ENCODE results near the gene EML4.
"Not testable (repeated sequence)": the region's sequence is repeated elsewhere in the genome, so short reads cannot be mapped to it uniquely, and the experiment has no call there.

Gene EML4

GRCh38 chr2:42261518-42262195 lies 92.5 kb downstream of the EML4 start:
- no peak for DNase-seq (ENCODE audit: low spot score)

- DNase-seq (ENCODE audit: low spot score) = no peak
Measured at GRCh38 chr2:42266236-42266635, 97.1 kb downstream of the EML4 start.

GRCh38 chr2:42267530-42267929 lies 98.4 kb downstream of the EML4 start:
- DNase-seq (ENCODE audit: low spot score) = no peak

- no peak for DNase-seq (ENCODE audit: low spot score)
Measured at GRCh38 chr2:42268528-42269151, 99.5 kb downstream of the EML4 start.

- DNase-seq (ENCODE audit: low spot score) = no peak
Measured at GRCh38 chr2:42270757-42271156, 101.6 kb downstream of the EML4 start.

GRCh38 chr2:42271246-42271645 lies 102.1 kb downstream of the EML4 start:
- DNase-seq (ENCODE audit: low spot score) = not testable (repeated sequence)

- no peak for DNase-seq (ENCODE audit: low spot score)
Measured at GRCh38 chr2:42274863-42275262, 105.7 kb downstream of the EML4 start.

GRCh38 chr2:42281416-42282081 lies 112.4 kb downstream of the EML4 start:
- no peak for DNase-seq (ENCODE audit: low spot score)

GRCh38 chr2:42284019-42284418 lies 114.9 kb downstream of the EML4 start:
- DNase-seq (ENCODE audit: low spot score) = no peak

GRCh38 chr2:42286268-42286946 lies 117.3 kb downstream of the EML4 start:
- DNase-seq (ENCODE audit: low spot score) = no peak

- no peak for DNase-seq (ENCODE audit: low spot score)
Measured at GRCh38 chr2:42288811-42289210, 119.7 kb downstream of the EML4 start.

- DNase-seq (ENCODE audit: low spot score) = no peak
Measured at GRCh38 chr2:42289222-42289621, 120.1 kb downstream of the EML4 start.

GRCh38 chr2:42290005-42290404 lies 120.9 kb downstream of the EML4 start:
- no peak for DNase-seq (ENCODE audit: low spot score)

GRCh38 chr2:42293019-42293418 lies 123.9 kb downstream of the EML4 start:
- no peak for DNase-seq (ENCODE audit: low spot score)

- DNase-seq (ENCODE audit: low spot score) = no peak
Measured at GRCh38 chr2:42296226-42296625, 127.1 kb downstream of the EML4 start.

- no peak for DNase-seq (ENCODE audit: low spot score)
Measured at GRCh38 chr2:42297322-42297936, 128.3 kb downstream of the EML4 start.

- no peak for DNase-seq (ENCODE audit: low spot score)
Measured at GRCh38 chr2:42298132-42298531, 129.0 kb downstream of the EML4 start.

- DNase-seq (ENCODE audit: low spot score) = no peak
Measured at GRCh38 chr2:42298996-42299754, 130.0 kb downstream of the EML4 start.

GRCh38 chr2:42300527-42300926 lies 131.4 kb downstream of the EML4 start:
- DNase-seq (ENCODE audit: low spot score) = no peak

GRCh38 chr2:42303252-42303651 lies 134.1 kb downstream of the EML4 start:
- DNase-seq (ENCODE audit: low spot score) = no peak

GRCh38 chr2:42304059-42304713 lies 135.0 kb downstream of the EML4 start:
- DNase-seq (ENCODE audit: low spot score) = no peak
